Endodermal cell (in vitro differentiated cells): Measurements from ENCODE around the gene KCNQ5. TPM values are rescaled to one million over a fixed set of nuclear protein-coding genes. Genes with fewer than 3 reads are reported as not detected.

Experiments used
- DNase-seq: peaks from one replicate; pipeline ENCODE4 v3.0.0-alpha.2; 2017
- H3K27ac ChIP-seq: 2 replicates; pipeline ENCODE4 v1.5.1; 2013; ENCODE audit warnings: mild to moderate bottlenecking, low read depth, low read length, moderate library complexity
- H3K27me3 ChIP-seq: 2 replicates; pipeline ENCODE4 v1.6.1; 2013; ENCODE audit warnings: mild to moderate bottlenecking, low read length, moderate library complexity; ENCODE audit not compliant: insufficient read depth, control insufficient read depth, poor library complexity, severe bottlenecking
- H3K36me3 ChIP-seq: 2 replicates; pipeline ENCODE4 v1.7.0; 2013; ENCODE audit warnings: mild to moderate bottlenecking, low read length, moderate library complexity; ENCODE audit not compliant: control insufficient read depth, insufficient read depth
- H3K4me1 ChIP-seq: one replicate; pipeline ENCODE4 v1.7.0; 2013; ENCODE audit warnings: low read length; ENCODE audit not compliant: control insufficient read depth, insufficient read depth
- H3K4me3 ChIP-seq: 2 replicates; pipeline ENCODE4 v1.5.1; 2013; ENCODE audit warnings: mild to moderate bottlenecking, low read length, moderate library complexity
- H3K9ac ChIP-seq: 2 replicates; pipeline ENCODE4 v1.6.1; 2013; ENCODE audit warnings: mild to moderate bottlenecking, low read length, moderate library complexity; ENCODE audit not compliant: poor library complexity, severe bottlenecking; ENCODE audit errors: extremely low read depth
- H3K9me3 ChIP-seq: 2 replicates; pipeline ENCODE4 v1.6.1; 2013; ENCODE audit warnings: mild to moderate bottlenecking, low read length, moderate library complexity; ENCODE audit not compliant: control insufficient read depth
- H3K27ac Mint-ChIP-seq: 2 replicates; pipeline ENCODE4 v1.8.0; 2020; ENCODE audit warnings: mixed read lengths
- H3K27me3 Mint-ChIP-seq: 2 replicates; pipeline ENCODE4 v1.8.0; 2021; ENCODE audit warnings: mild to moderate bottlenecking, mixed read lengths; ENCODE audit not compliant: insufficient read depth
- H3K36me3 Mint-ChIP-seq: 2 replicates; pipeline ENCODE4 v1.8.0; 2020; ENCODE audit warnings: low read depth, mixed read lengths
- H3K4me1 Mint-ChIP-seq: 2 replicates; pipeline ENCODE4 v1.8.0; 2020; ENCODE audit warnings: mixed read lengths
- H3K4me3 Mint-ChIP-seq: 2 replicates; pipeline ENCODE4 v1.8.0; 2020; ENCODE audit warnings: mild to moderate bottlenecking, moderate library complexity, mixed read lengths
- H3K9me3 Mint-ChIP-seq: 2 replicates; pipeline ENCODE4 v1.8.0; 2020; ENCODE audit warnings: mild to moderate bottlenecking, mixed read lengths
- WGBS, 2 experiments: methylation state at CpG; one replicate each; pipeline versions ENCODE4 v1.1.5 to v1.1.7; 2013; ENCODE audit warnings: missing lambda C conversion rate in 2 of 2, mixed read lengths in 1 of 2; ENCODE audit not compliant: insufficient coverage in 1 of 2, insufficient read length in 1 of 2; 5-methylcytosine and 5-hydroxymethylcytosine counted together
- total RNA-seq, 2 donors: library from RNA; stranded (reverse); fragmentation: NEBNext Ultra II Directional in 1 of 2; extraction: Animal tissue kit (Norgen Biotek cat#: 25700) in 1 of 2; gene quantifications; 2 replicates in 1 of 2; 3 replicates in 1 of 2; pipeline ENCODE4 v1.2.1, GENCODE V29; 2021
- TF ChIP-seq, protein P1 (sequence below): fragments of 200-600 bp; sonication (generic); conservative IDR thresholded peaks from 2 replicates; pipeline ENCODE4 v1.5.0; 2021; ENCODE audit warnings: antibody characterized with exemption, mild to moderate bottlenecking

The KCNQ5 gene
- total RNA-seq, 2 donors from 2014 or later = 2.4 to 8.3 TPM

- H3K4me1 Mint-ChIP-seq = no peaks in the 10 kb centered on the region
- H3K9me3 ChIP-seq = peaks cover 5% of the 10 kb centered on the region
- H3K9me3 Mint-ChIP-seq = peaks cover 5% of the 10 kb centered on the region
- TF ChIP-seq, protein P1, sequence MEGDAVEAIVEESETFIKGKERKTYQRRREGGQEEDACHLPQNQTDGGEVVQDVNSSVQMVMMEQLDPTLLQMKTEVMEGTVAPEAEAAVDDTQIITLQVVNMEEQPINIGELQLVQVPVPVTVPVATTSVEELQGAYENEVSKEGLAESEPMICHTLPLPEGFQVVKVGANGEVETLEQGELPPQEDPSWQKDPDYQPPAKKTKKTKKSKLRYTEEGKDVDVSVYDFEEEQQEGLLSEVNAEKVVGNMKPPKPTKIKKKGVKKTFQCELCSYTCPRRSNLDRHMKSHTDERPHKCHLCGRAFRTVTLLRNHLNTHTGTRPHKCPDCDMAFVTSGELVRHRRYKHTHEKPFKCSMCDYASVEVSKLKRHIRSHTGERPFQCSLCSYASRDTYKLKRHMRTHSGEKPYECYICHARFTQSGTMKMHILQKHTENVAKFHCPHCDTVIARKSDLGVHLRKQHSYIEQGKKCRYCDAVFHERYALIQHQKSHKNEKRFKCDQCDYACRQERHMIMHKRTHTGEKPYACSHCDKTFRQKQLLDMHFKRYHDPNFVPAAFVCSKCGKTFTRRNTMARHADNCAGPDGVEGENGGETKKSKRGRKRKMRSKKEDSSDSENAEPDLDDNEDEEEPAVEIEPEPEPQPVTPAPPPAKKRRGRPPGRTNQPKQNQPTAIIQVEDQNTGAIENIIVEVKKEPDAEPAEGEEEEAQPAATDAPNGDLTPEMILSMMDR = no peak
- H3K4me3 ChIP-seq = no peak overlapping the region
- H3K36me3 ChIP-seq = no peaks in the 10 kb centered on the region
- H3K4me1 ChIP-seq = no peaks in the 10 kb centered on the region
- no peak overlapping the region for H3K9ac ChIP-seq
- H3K27me3 Mint-ChIP-seq = no peaks in the 10 kb centered on the region
- no peaks in the 10 kb centered on the region for H3K27me3 ChIP-seq
- H3K27ac Mint-ChIP-seq = no peak overlapping the region
- 88 to 100% methylated on average over 1 of the region's 1 CpG for WGBS, 2 experiments
- H3K4me3 Mint-ChIP-seq = no peak overlapping the region
- no peak for DNase-seq
- H3K36me3 Mint-ChIP-seq = no peaks in the 10 kb centered on the region
- no peak overlapping the region for H3K27ac ChIP-seq
These were observed 421.6 kb downstream of the KCNQ5 start for GRCh38 chr6:73043446-73043845.

- DNase-seq = no peak
- Histone ChIP-seq H3K9ac (no peak overlapping the region), H3K27me3 (no peaks in the 10 kb centered on the region), H3K4me1 (no peaks in the 10 kb centered on the region), H3K9me3 (no peaks in the 10 kb centered on the region), H3K27ac (no peak overlapping the region), H3K4me3 (no peak overlapping the region), H3K36me3 (no peaks in the 10 kb centered on the region)
- TF ChIP-seq, protein P1 = no peak
- no peaks in the 10 kb centered on the region for H3K4me1 Mint-ChIP-seq
- H3K4me3 Mint-ChIP-seq = no peak overlapping the region
- H3K27ac Mint-ChIP-seq = no peak overlapping the region
- H3K36me3 Mint-ChIP-seq = no peaks in the 10 kb centered on the region
- 80 to 92% methylated on average over 1 to 2 of the region's 2 CpGs for WGBS, 2 experiments
- no peaks in the 10 kb centered on the region for H3K27me3 Mint-ChIP-seq
- H3K9me3 Mint-ChIP-seq = no peaks in the 10 kb centered on the region
These were observed 423.7 kb downstream of the KCNQ5 start for GRCh38 chr6:73045609-73046008.

GRCh38 chr6:73047801-73048200 is 425.9 kb downstream of the KCNQ5 start:
- H3K4me3 Mint-ChIP-seq = no peak overlapping the region
- no peaks in the 10 kb centered on the region for H3K9me3 Mint-ChIP-seq
- Histone ChIP-seq H3K27ac (no peak overlapping the region), H3K9ac (no peak overlapping the region), H3K9me3 (no peaks in the 10 kb centered on the region), H3K27me3 (no peaks in the 10 kb centered on the region), H3K4me3 (no peak overlapping the region), H3K36me3 (no peaks in the 10 kb centered on the region), H3K4me1 (no peaks in the 10 kb centered on the region)
- no peaks in the 10 kb centered on the region for H3K27me3 Mint-ChIP-seq
- H3K27ac Mint-ChIP-seq = no peak overlapping the region
- no peak for DNase-seq
- WGBS, 2 experiments = 36% methylated on average over 2 of the region's 2 CpGs; no CpG with 5 or more reads in 1 of the 2 experiments
- H3K4me1 Mint-ChIP-seq = no peaks in the 10 kb centered on the region
- H3K36me3 Mint-ChIP-seq = no peaks in the 10 kb centered on the region
- TF ChIP-seq, protein P1 = no peak
